A549 (cell line): ENCODE results near the gene MYO1B. TPM values are rescaled to one million over a fixed set of nuclear protein-coding genes. Genes with fewer than 3 reads are reported as not detected.

ENCODE experiments used
- ATAC-seq, 2 experiments: fragments of 200-7000 bp in 1 of 2; fragments of >200 bp in 1 of 2; cut with Nextera tagmentation in 1 of 2; cut with Tn5 transposase in 1 of 2; 3 replicates each; pipeline versions ENCODE4 v1.8.0 to v1.9.1; 2018 to 2020; ENCODE audit warnings: mild to moderate bottlenecking in 1 of 2, moderate library complexity in 1 of 2
- CTCF ChIA-PET: fragments of 300-600 bp; sonication (Branson Sonifier 250); formaldehyde crosslinking; extraction: SDS; loops from one replicate; lab custom pipeline; 2021; ENCODE audit warnings: antibody characterized with exemption, inconsistent platforms; lab: Yijun Ruan, JAX
- POLR2A ChIA-PET: fragments of 350-600 bp; formaldehyde crosslinking; extraction: SDS; loops from one replicate; lab custom pipeline; 2021; ENCODE audit warnings: antibody characterized with exemption, inconsistent platforms; lab: Yijun Ruan, JAX
- DNase-seq, 2 experiments: peaks; one replicate each; pipeline versions ENCODE4 v3.0.0 to v3.0.0-alpha.2; 2011 to 2016; ENCODE audit warnings: low read depth in 1 of 2, low spot score in 1 of 2
- FAIRE-seq: peaks from 2 replicates; lab custom pipeline; 2011; peaks lifted over from hg19 to GRCh38; lab: Jason Lieb, UNC
- H3K27ac ChIP-seq, 2 experiments: fragments of >200 bp; sonication (Bioruptor Twin); formaldehyde crosslinking; 3 replicates each; pipeline ENCODE4 v1.5.1; 2016 to 2017
- H3K4me1 ChIP-seq: fragments of >200 bp; sonication (Bioruptor Twin); formaldehyde crosslinking; 3 replicates; pipeline ENCODE4 v1.6.1; 2016
- H3K4me2 ChIP-seq: fragments of >200 bp; sonication (Bioruptor Twin); formaldehyde crosslinking; 3 replicates; pipeline ENCODE4 v1.6.1; 2016
- H3K4me3 ChIP-seq: fragments of >200 bp; sonication (Bioruptor Twin); formaldehyde crosslinking; 3 replicates; pipeline ENCODE4 v1.5.1; 2016
- H3K9me3 ChIP-seq: fragments of >200 bp; sonication (Bioruptor Twin); formaldehyde crosslinking; 3 replicates; pipeline ENCODE4 v1.6.1; 2016
- BHLHE40 ChIP-seq: IDR thresholded peaks from 2 replicates; pipeline ENCODE4 v1.6.1; 2012; ENCODE audit warnings: low read depth, low read length, inconsistent platforms
- CBX2 ChIP-seq: fragments of 200-600 bp; sonication (generic); IDR thresholded peaks from 2 replicates; pipeline ENCODE4 v1.6.1; 2016; ENCODE audit warnings: low read depth, mild to moderate bottlenecking, borderline replicate concordance
- CTCF ChIP-seq: fragments of >200 bp; sonication (Bioruptor Twin); formaldehyde crosslinking; IDR thresholded peaks from 3 replicates; pipeline ENCODE4 v1.5.1; 2016
- E2F6 ChIP-seq: IDR thresholded peaks from 2 replicates; pipeline ENCODE4 v1.6.1; 2012; ENCODE audit warnings: low read depth, borderline replicate concordance
- EP300 ChIP-seq, 2 experiments: fragments of >200 bp; sonication (Bioruptor Twin); formaldehyde crosslinking; IDR thresholded peaks; 2 replicates in 1 of 2; 3 replicates in 1 of 2; pipeline ENCODE4 v1.6.1; 2016 to 2017
- ESRRA ChIP-seq: fragments of 150-350 bp; IDR thresholded peaks from 2 replicates; pipeline ENCODE4 v1.6.1; 2014; ENCODE audit warnings: mild to moderate bottlenecking, low read length, borderline replicate concordance
- FOSL2 ChIP-seq, 2 experiments: fragments of 450-650 bp in 1 of 2; fragments of >200 bp in 1 of 2; sonication (Bioruptor Twin) in 1 of 2; formaldehyde crosslinking; IDR thresholded peaks; 2 replicates each; pipeline versions ENCODE4 v1.5.0 to v1.6.1; 2016 to 2020; ENCODE audit warnings: mild to moderate bottlenecking in 1 of 2, moderate library complexity in 1 of 2
- FOXS1 ChIP-seq: fragments of 250-450 bp; sonication (Bioruptor Pico); IDR thresholded peaks from 2 replicates; pipeline ENCODE4 v1.5.0; 2020; ENCODE audit warnings: mild to moderate bottlenecking, moderate library complexity
- HEYL ChIP-seq: fragments of 250-450 bp; sonication (Bioruptor Pico); IDR thresholded peaks from 2 replicates; pipeline ENCODE4 v1.8.0; 2021; ENCODE audit warnings: mild to moderate bottlenecking, moderate library complexity
- JUN ChIP-seq, 2 experiments: fragments of >200 bp; sonication (Bioruptor Twin); formaldehyde crosslinking; IDR thresholded peaks; 2 replicates in 1 of 2; 3 replicates in 1 of 2; pipeline ENCODE4 v1.6.1; 2016 to 2017
- MAFK ChIP-seq: fragments of 450-650 bp; IDR thresholded peaks from 2 replicates; pipeline ENCODE4 v1.6.1; 2014; ENCODE audit not compliant: partially characterized antibody
- MAX ChIP-seq: IDR thresholded peaks from 2 replicates; pipeline ENCODE4 v1.6.1; 2012
- MYC ChIP-seq: IDR thresholded peaks from 2 replicates; pipeline ENCODE4 v1.6.1; 2012; ENCODE audit warnings: mild to moderate bottlenecking, inconsistent platforms, low read length, improper control_type of control experiment, borderline replicate concordance
- NFE2L2 ChIP-seq: fragments of 150-350 bp; conservative IDR thresholded peaks from 2 replicates; pipeline ENCODE4 v1.6.1; 2014; ENCODE audit warnings: low read length
- PBX3 ChIP-seq: IDR thresholded peaks from 2 replicates; pipeline ENCODE4 v1.6.1; 2012
- POLR2A ChIP-seq: IDR thresholded peaks from 2 replicates; pipeline ENCODE4 v1.6.1; 2012; ENCODE audit warnings: mild to moderate bottlenecking, low read length
- RAD21 ChIP-seq, 2 experiments: fragments of >200 bp in 1 of 2; sonication (Bioruptor Twin) in 1 of 2; formaldehyde crosslinking in 1 of 2; IDR thresholded peaks in 1 of 2; conservative IDR thresholded peaks in 1 of 2; 2 replicates in 1 of 2; 3 replicates in 1 of 2; pipeline ENCODE4 v1.6.1; 2012 to 2018; ENCODE audit warnings: inconsistent platforms in 1 of 2
- REST ChIP-seq: fragments of 200-600 bp; sonication (generic); IDR thresholded peaks from 2 replicates; pipeline ENCODE4 v1.6.1; 2016; ENCODE audit warnings: antibody characterized with exemption, mild to moderate bottlenecking, moderate library complexity
- RNF2 ChIP-seq: fragments of 200-600 bp; sonication (generic); IDR thresholded peaks from 2 replicates; pipeline ENCODE4 v1.6.1; 2016; ENCODE audit warnings: low read depth, mild to moderate bottlenecking, antibody characterized with exemption, moderate library complexity, borderline replicate concordance
- SREBF2 ChIP-seq: fragments of 450-650 bp; IDR thresholded peaks from 2 replicates; pipeline ENCODE4 v1.6.1; 2014; ENCODE audit warnings: mild to moderate bottlenecking, moderate library complexity
- TP53 ChIP-seq: fragments of 250-450 bp; sonication (Bioruptor Pico); IDR thresholded peaks from 2 replicates; pipeline ENCODE4 v1.5.0; 2021; ENCODE audit warnings: mild to moderate bottlenecking, moderate library complexity
- USF2 ChIP-seq: fragments of 450-650 bp; IDR thresholded peaks from 2 replicates; pipeline ENCODE4 v1.6.1; 2014; ENCODE audit warnings: antibody characterized with exemption
- ZNF302 ChIP-seq: fragments of 250-450 bp; sonication (Bioruptor Pico); IDR thresholded peaks from 2 replicates; pipeline ENCODE4 v1.9.0; 2021; ENCODE audit warnings: inconsistent platforms, mild to moderate bottlenecking, moderate library complexity
- ZSCAN20 ChIP-seq: fragments of 250-450 bp; sonication (Bioruptor Pico); IDR thresholded peaks from 2 replicates; pipeline ENCODE4 v1.8.0; 2022; ENCODE audit warnings: mild to moderate bottlenecking, moderate library complexity
- WGBS: methylation state at CpG from one replicate; pipeline ENCODE4 v1.1.6; 2017; ENCODE audit errors: missing lambda C conversion rate; 5-methylcytosine and 5-hydroxymethylcytosine counted together
- polyA plus RNA-seq, 4 experiments: library from polyadenylated mRNA; depleted of rRNA in 3 of 4; stranded (reverse); fragments of >200 nt; fragmentation: RNase III in 1 of 4; extraction: RNeasy Plus Mini Kit Qiagen cat#74134 plus additional on column Dnase treatment in 1 of 4; gene quantifications; 2 replicates in 3 of 4; 3 replicates in 1 of 4; pipeline ENCODE4 v1.2.3, GENCODE V29; 2011 to 2017

The MYO1B gene
- polyA plus RNA-seq, 2 of the 4 experiments (the other 2 are of a cell fraction): 77.7 to 159 TPM

DNA sequence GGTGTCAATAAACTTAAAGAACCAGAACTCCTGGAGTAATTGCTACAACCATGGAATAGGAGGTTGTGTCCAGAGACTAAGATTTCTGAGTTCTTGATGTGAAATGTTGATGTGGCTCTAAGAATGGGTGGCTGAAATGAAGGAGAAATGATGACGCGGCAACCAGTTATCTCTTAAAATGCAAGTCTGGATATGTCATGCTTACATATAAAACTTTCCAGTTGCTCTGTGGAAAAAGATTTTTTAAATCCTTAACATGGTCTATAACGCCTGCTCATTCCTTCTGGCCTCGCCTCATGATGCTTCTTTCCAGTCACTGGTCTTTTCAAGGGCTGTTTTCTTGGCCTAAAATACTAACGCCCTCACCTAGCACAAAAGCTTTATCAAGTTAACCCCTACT is 23.5 kb upstream of the MYO1B start:
- FAIRE-seq: no peak
- Histone ChIP-seq H3K27ac (peak overlapping the region; percentile 93 to 95; a peak in 4 of 6 replicates), H3K4me2 (no peak overlapping the region), H3K4me3 (no peak overlapping the region), H3K9me3 (no peaks in the 10 kb centered on the region), H3K4me1 (peaks cover 53% of the 10 kb centered on the region)
- WGBS: 78% methylated on average over 5 of the region's 5 CpGs
- DNase-seq: no peak
- ATAC-seq: no peak
- TF ChIP-seq HEYL (CRISPR knock-in tag): no peak
- TF ChIP-seq CTCF: no peak
- peak; percentile 61 for TF ChIP-seq MAFK
- TF ChIP-seq EP300 (IDR thresholded peaks at IDR 0.05): no peak
- CTCF ChIA-PET: interaction anchor here (1.5 kb wide), 1 partner anchor 280 kb away, joined by 4 read pairs; no protein-coding TSS in a partner anchor
- POLR2A ChIA-PET: no interaction called here

- no peak for FAIRE-seq
- WGBS: 96% methylated on average over 4 of the region's 4 CpGs
- TF ChIP-seq MYC: no peak
- TF ChIP-seq ZNF302: no peak
- TF ChIP-seq PBX3: no peak
- no peak for DNase-seq
- ChIA-PET CTCF (interaction anchor here (0.9 kb wide), 1 partner anchor 280 kb away, joined by 3 read pairs; no protein-coding TSS in a partner anchor), POLR2A (no interaction called here)
- H3K4me3 ChIP-seq: no peak overlapping the region
- no peak for ATAC-seq
- H3K4me1 ChIP-seq: peaks cover 45% of the 10 kb centered on the region
- H3K9me3 ChIP-seq: no peaks in the 10 kb centered on the region
- peak overlapping the region in 1 of 2 experiments; percentile 64; a peak in 3 of 6 replicates for H3K27ac ChIP-seq
- H3K4me2 ChIP-seq: no peak overlapping the region
Observed at GRCh38 chr2:191222507-191222906, 22.7 kb upstream of the MYO1B start.

DNA sequence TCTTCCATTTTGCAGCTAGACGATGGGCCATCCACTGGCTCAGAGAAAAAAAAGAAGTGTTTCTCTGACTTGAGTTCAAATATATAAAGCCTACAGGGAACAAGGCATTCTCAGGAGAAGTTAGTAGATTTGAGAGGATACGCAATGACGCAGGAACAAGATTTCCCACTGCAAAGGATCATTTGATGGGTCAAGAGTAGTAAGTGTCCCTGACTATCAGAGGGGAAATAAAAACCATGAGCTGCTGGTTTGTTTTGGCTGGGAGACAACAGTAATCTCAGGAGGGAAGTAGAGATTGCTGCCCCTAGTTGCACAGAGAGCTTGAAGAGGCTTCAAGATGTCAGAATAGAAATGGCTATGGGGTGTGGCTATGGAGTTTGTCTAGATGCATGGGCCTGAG is 22.3 kb upstream of the MYO1B start:
- FAIRE-seq (no peak), ATAC-seq (no peak), DNase-seq (no peak)
- 91% methylated on average over 3 of the region's 3 CpGs for WGBS
- CTCF ChIA-PET: interaction anchor here (0.9 kb wide), 1 partner anchor 279 kb away, joined by 3 read pairs; no protein-coding TSS in a partner anchor
- no peak overlapping the region for H3K4me3 ChIP-seq
- H3K27ac ChIP-seq: peak overlapping the region in 1 of 2 experiments; percentile 64; a peak in 3 of 6 replicates
- H3K9me3 ChIP-seq: no peaks in the 10 kb centered on the region
- TF ChIP-seq ZSCAN20 (CRISPR knock-in tag) (no peak), MAX (no peak), HEYL (CRISPR knock-in tag) (no peak), JUN (IDR thresholded peaks at IDR 0.05) (no peak), ESRRA (no peak), NFE2L2 (no peak), FOSL2 (IDR thresholded peaks at IDR 0.05) (no peak), FOSL2 (CRISPR knock-in tag; IDR thresholded peaks at IDR 0.05) (no peak), E2F6 (no peak), USF2 (no peak), SREBF2 (no peak), FOXS1 (CRISPR knock-in tag) (no peak), ZNF302 (no peak), RNF2 (no peak), CBX2 (no peak), TP53 (CRISPR knock-in tag) (no peak), POLR2A (no peak), BHLHE40 (no peak), REST (no peak), RAD21 (conservative IDR thresholded peaks at IDR 0.05 in 1 of 2, IDR thresholded peaks at IDR 0.05 in 1 of 2) (no peak)
- POLR2A ChIA-PET: no interaction called here
- H3K4me1 ChIP-seq: peaks cover 40% of the 10 kb centered on the region
- H3K4me2 ChIP-seq: no peak overlapping the region
